Activated CD8-positive, alpha-beta memory T cell treated with anti-CD3 and anti-CD28 coated beads for 36 hours (primary cell): Measurements from ENCODE around the gene UBAP1. TPM values are rescaled to one million over a fixed set of nuclear protein-coding genes. Genes with fewer than 3 reads are reported as not detected.
"Not testable (repeated sequence)": the region's sequence is repeated elsewhere in the genome, so short reads cannot be mapped to it uniquely, and the experiment has no call there.

Source experiments
- CTCF ChIA-PET: fragments of 350-600 bp; sonication (Branson Sonifier 250); formaldehyde crosslinking; loops from one replicate; lab custom pipeline; 2021; ENCODE audit warnings: antibody characterized with exemption; lab: Charles Lee
- POLR2A ChIA-PET: fragments of 350-600 bp; sonication (Branson Sonifier 250); formaldehyde crosslinking; loops from one replicate; lab custom pipeline; 2021; ENCODE audit warnings: antibody characterized with exemption; lab: Charles Lee
- total RNA-seq, 2 experiments: library from RNA; stranded (reverse); gene quantifications; one replicate each; pipeline ENCODE4 v1.2.3, GENCODE V29; 2021

Gene UBAP1
- total RNA-seq, 2 experiments from 2014 or later, result 35.7 to 35.9 TPM

DNA sequence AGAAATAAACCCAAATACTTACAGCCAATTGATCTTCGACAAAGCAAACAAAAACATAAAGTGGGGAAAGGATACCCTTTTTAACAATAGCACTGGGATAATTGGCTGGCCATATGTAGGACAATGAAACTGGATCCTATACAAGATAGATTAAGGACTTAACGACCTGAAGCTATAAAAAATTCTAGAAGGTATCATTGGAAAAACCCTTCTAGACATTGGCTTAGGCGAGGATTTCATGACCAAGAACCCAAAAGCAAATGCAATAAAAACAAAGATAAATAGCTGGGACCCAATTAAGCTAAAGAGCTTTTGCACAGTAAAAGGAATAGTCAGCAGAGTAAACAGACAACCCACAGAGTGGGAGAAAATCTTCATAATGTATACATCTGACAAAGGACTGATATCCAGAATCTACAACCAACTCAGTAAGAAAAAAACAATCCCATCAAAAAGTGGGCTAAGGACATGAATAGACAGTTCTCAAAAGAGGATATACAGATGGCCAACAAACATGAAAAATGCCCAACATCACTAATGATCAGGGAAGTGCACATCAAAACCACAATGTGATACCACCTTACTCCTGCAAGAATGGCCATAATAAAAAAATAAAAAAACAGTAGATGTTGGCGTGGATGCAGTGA, 35.6 kb downstream of the UBAP1 start:
- POLR2A ChIA-PET, result not testable (repeated sequence)
- CTCF ChIA-PET, result interaction anchor here (0.6 kb wide), 1 partner anchor 50 kb away, joined by 3 read pairs; no protein-coding TSS in a partner anchor

GRCh38 chr9:34216325-34216724, 37.5 kb downstream of the UBAP1 start:
- POLR2A ChIA-PET, result interaction anchor here (0.5 kb wide), 1 partner anchor 134 kb away, joined by 3 read pairs; no protein-coding TSS in a partner anchor
- CTCF ChIA-PET, result interaction anchor here (0.7 kb wide), 1 partner anchor 39 kb away, joined by 4 read pairs; no protein-coding TSS in a partner anchor

GRCh38 chr9:34217015-34217414, 38.2 kb downstream of the UBAP1 start:
- CTCF ChIA-PET, POLR2A ChIA-PET: not testable (repeated sequence)

DNA sequence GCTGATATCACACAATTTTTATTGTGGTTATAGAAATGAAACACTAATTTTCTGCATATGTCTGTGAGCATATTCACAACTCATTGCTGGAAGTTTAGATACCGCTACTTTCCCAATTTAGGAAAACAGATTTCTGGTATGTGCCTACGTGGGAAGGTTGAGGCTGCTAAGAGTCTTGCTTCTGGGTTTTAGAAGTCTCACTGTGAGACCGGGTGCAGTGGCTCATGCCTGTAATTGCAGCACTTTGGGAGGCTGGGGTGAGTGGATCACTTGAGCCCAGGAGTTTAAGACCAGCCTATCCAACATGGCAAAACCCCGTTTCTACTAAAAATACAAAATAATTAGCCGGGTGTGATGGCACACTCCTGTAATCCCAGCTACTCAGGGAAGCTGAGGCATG, 39.6 kb downstream of the UBAP1 start:
- ChIA-PET CTCF (no interaction called here), POLR2A (no interaction called here)

- ChIA-PET CTCF (no interaction called here), POLR2A (no interaction called here)
Measured at GRCh38 chr9:34219421-34219820, 40.6 kb downstream of the UBAP1 start.

GRCh38 chr9:34220218-34220617, 41.4 kb downstream of the UBAP1 start:
- ChIA-PET POLR2A (no interaction called here), CTCF (no interaction called here)

GRCh38 chr9:34224349-34224748, 45.5 kb downstream of the UBAP1 start:
- ChIA-PET POLR2A (no interaction called here), CTCF (no interaction called here)

GRCh38 chr9:34226144-34226760, 47.4 kb downstream of the UBAP1 start:
- POLR2A ChIA-PET, result not testable (repeated sequence)

GRCh38 chr9:34227445-34227844, 48.6 kb downstream of the UBAP1 start:
- ChIA-PET POLR2A (no interaction called here), CTCF (no interaction called here)

More at GRCh38 chr9:34226144-34226760, 47.4 kb downstream of the UBAP1 start:
- CTCF ChIA-PET, result interaction anchor here (1.6 kb wide), 1 partner anchor 26 kb away, joined by 4 read pairs; no protein-coding TSS in a partner anchor

DNA sequence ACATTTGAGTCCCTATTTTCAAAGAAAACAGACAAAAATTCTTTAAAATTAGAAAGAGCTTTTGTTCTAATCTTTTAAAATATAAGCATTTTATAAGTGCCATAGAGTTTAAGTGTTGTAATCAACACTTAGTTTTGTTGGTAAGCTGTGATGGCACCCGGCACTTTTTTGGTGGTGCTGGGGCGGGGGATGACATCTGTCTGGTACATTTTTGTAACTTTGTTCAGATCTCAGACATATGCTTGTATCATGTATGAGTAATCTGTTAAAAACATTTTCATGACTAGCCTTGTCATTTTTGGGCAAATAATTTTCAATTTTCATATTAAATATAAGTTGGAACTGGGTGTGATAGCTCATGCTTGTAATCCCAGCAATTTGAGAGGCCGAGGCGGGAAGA, 51.7 kb downstream of the UBAP1 start:
- ChIA-PET POLR2A (no interaction called here), CTCF (interaction anchor here (0.6 kb wide), 2 partner anchors 189 to 630 kb away, joined by 3 to 7 read pairs; no protein-coding TSS in a partner anchor)

DNA sequence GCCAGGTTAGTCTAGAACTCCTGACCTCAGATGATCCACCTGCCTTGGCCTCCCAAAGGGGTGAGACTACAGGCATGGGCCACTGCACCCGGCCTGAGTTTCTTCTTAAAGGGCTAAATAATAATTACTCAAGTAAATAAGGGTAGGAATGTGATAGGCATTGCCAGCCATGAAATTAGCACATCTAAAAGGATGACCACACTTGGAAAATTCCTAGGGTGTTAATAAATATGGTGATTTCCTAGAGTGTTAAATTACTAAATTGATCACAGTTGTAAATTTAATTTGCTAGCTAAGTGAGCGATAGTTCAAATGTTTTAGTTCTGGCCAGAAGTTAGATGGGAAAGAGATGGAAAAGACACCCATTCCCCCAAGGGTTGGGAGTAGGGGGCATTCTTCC, 53.4 kb downstream of the UBAP1 start:
- CTCF ChIA-PET, result no interaction called here
- POLR2A ChIA-PET, result no interaction called here

DNA sequence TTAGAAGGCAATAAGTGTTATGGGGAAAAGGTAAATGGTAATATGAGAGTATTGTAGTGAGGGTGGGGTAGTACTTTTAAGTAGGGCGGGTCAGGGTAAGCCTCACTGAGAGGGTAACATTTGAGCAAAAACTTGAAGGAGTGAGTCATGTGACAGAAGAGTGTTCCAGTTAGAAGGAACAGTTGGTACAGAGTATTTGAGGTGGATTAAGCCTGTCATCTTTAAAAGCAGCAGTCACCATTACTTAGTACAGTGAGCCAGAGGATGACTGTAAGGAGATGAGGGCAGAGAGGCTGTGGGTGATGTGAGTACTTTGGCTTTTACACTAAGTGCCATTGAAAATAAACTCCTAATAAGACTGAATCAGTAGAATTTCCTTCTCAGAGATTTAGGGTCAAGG, 54.8 kb downstream of the UBAP1 start:
- CTCF ChIA-PET, result no interaction called here
- POLR2A ChIA-PET, result no interaction called here

GRCh38 chr9:34237836-34238235, 59.0 kb downstream of the UBAP1 start:
- CTCF ChIA-PET, result interaction anchor here (1.0 kb wide), 1 partner anchor 15 kb away, joined by 3 read pairs; no protein-coding TSS in a partner anchor

GRCh38 chr9:34240006-34240405, 61.2 kb downstream of the UBAP1 start:
- POLR2A ChIA-PET, result interaction anchor here (0.6 kb wide), 1 partner anchor 63 kb away, joined by 7 read pairs; no protein-coding TSS in a partner anchor
- CTCF ChIA-PET, result interaction anchor here (1.3 kb wide), 1 partner anchor 13 kb away, joined by 5 read pairs; no protein-coding TSS in a partner anchor

More at GRCh38 chr9:34237836-34238235, 59.0 kb downstream of the UBAP1 start:
- POLR2A ChIA-PET, result no interaction called here

DNA sequence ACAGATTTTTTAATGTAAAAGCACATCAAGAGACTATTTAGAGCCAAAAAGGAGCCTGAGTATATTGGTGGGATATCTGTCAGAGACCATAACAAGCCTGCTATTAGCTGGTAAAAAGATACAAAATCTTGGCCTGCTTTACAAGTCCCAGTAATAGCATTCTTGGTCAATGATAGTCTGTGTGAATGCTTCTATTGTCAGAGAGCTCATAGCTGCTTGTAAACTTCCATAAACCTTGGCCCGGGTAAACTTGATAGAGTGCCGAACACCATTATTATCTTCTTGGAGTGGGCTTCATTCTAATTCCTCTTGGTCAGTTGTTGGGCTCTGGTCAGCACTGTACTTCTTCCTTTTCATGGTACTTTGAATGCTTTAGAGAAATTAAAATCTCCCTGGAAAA, 64.0 kb downstream of the UBAP1 start:
- ChIA-PET POLR2A (no interaction called here), CTCF (interaction anchor here (2.1 kb wide), 1 partner anchor 10 kb away, joined by 8 read pairs; no protein-coding TSS in a partner anchor)

DNA sequence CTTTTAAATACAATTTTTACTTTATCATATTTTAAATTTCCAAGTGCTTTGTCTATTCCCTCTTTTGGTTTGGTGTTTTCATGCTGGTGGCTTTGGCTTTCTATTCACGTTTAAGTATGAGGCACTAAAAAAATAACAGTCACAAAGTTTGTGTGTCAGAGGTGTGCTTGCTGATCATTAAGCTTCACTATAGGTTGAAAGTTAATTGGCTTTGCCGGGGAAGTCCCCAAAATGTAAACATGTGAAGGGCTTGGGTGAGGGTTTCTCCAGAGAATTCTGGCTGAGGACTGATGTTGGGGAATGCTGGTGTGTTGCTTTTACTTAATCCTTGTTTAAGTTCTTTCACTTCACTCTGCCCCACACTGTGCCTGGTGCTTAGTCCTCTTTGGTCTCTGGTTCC, 66.4 kb downstream of the UBAP1 start:
- POLR2A ChIA-PET, CTCF ChIA-PET: not testable (repeated sequence)

GRCh38 chr9:34246453-34246852, 67.6 kb downstream of the UBAP1 start:
- POLR2A ChIA-PET, result interaction anchor here (0.5 kb wide), 1 partner anchor 127 kb away, joined by 6 read pairs; no protein-coding TSS in a partner anchor
- CTCF ChIA-PET, result no interaction called here

DNA sequence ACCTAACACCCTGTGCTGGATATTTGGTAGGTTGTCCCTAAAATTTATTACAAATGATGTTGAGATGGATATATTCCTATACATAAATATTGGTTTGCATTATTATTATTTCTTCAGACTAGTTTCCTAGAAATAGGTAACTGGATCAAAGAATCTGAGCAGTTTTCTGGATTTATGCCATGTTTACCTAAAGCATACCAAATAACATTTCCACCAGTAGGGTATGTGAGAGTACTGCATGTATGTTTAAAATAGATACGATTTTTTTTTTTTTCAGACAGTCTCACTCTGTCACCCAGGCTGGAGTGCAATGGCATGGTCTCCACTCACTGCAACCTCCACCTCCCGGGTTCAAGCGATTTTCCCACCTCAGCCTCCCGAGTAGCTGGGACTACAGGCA, 68.9 kb downstream of the UBAP1 start:
- CTCF ChIA-PET, POLR2A ChIA-PET: not testable (repeated sequence)

DNA sequence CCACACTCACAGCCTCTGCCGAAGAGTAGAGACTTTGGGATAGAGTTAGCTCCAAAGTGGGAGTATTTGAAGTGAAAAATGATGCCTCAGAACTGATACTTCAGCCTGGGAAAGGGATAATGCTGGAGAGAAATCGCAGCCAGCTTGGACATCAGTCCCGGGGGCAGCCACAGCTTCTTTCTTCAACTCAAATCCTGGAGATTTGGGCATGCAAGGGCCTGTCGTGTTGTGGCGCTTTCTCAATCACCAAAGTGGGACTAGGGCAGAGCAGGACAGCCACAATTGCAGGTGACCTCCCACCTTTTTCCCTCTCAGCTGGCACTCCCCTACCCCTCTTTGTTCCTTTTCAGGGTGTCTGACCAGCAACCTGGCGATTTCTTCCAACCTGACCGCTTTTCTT, 70.4 kb downstream of the UBAP1 start:
- CTCF ChIA-PET, result interaction anchor here (0.6 kb wide), 2 partner anchors 130 to 187 kb away, joined by 3 to 4 read pairs; no protein-coding TSS in a partner anchor
- POLR2A ChIA-PET, result no interaction called here

DNA sequence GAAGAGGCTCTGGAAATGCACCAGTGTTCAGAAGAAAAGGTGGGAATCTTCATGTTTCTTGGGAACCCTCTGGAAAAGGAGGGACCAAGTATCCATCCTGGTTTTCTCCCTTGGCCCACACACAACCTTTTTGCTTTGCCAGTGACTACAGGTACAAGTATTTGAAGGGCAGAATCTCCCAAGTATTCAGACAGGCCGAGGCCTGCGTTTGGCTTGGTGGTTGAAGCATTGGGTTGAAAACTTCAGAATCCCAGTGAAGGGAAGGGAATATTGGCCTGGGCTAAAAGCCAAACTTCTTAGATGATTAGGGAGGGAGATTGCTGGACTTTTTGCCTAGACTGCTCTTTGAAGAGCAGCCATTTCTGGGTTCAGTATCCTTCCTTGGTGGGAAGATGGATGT, 71.9 kb downstream of the UBAP1 start:
- POLR2A ChIA-PET, result no interaction called here

More for the DNA sequence above, 71.9 kb downstream of the UBAP1 start:
- CTCF ChIA-PET, result no interaction called here
